Activated gamma-delta T cell treated with anti-CD3 and anti-CD28 coated beads, Interleukin-2, amount 50 U/mL, for 16 hours (primary cell): ENCODE measurements around the gene SCAPER.

Source experiments
- DNase-seq: peaks from one replicate; pipeline ENCODE4 v3.0.0-alpha.2; 2020; ENCODE audit warnings: low read depth

Gene SCAPER

DNA sequence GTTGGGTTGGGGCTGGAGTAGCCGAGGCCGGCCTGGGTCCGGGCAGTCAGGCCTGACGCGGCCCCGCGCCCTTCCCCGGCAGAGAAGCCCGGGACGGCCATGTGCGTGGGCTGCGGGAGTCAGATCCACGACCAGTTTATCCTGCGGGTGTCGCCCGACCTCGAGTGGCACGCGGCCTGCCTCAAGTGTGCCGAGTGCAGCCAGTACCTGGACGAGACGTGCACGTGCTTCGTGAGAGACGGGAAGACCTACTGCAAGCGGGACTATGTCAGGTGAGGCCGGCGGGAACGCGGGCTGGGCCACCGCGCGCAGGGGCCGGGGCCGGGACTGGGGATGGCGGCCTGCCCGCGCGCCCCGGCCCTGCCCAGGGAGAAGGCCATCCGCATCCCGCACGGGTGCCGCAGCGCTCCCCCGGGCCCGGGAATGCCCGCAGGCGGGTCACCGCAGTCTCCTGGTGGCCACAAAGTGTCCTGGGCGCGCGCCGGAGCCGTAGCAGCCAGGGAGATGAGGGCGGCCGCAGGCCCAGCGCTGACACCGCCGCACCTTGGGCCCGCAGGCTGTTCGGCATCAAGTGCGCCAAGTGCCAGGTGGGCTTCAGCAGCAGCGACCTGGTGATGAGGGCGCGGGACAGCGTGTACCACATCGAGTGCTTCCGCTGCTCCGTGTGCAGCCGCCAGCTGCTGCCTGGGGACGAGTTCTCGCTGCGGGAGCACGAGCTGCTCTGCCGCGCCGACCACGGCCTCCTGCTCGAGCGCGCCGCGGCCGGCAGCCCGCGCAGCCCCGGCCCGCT is 567.2 kb downstream of the SCAPER start:
- no peak for DNase-seq

DNA sequence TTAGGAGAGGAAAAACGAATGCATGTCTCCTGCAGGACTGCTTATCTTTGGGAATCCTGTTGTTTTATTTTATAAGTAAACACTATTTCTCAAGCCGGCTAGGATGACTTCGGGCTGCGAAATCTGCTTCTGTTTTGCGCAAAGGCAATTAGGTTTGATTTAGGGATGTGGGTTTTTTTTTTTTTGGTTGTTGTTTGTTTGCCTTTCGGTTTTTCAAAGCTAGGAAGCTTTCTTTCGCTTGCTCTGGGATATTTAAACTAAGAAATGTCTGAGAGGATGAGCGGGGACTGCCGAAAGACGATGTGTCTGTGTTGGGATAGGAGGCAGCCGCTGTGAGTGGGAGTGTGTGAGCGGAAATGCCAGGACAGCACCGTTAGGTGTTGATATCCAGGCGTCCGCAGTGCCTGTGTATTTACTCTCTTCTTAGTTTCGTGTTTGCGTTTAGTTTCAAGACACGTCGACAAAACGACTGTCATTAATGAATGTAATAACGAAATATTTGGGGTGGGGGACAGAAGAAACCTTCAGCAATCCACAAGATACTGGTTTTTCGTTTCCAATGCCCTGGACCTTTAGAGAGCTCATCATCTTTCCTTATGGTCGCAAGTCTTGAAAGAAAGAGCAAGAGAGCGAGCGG is 568.0 kb downstream of the SCAPER start:
- no peak for DNase-seq

DNA sequence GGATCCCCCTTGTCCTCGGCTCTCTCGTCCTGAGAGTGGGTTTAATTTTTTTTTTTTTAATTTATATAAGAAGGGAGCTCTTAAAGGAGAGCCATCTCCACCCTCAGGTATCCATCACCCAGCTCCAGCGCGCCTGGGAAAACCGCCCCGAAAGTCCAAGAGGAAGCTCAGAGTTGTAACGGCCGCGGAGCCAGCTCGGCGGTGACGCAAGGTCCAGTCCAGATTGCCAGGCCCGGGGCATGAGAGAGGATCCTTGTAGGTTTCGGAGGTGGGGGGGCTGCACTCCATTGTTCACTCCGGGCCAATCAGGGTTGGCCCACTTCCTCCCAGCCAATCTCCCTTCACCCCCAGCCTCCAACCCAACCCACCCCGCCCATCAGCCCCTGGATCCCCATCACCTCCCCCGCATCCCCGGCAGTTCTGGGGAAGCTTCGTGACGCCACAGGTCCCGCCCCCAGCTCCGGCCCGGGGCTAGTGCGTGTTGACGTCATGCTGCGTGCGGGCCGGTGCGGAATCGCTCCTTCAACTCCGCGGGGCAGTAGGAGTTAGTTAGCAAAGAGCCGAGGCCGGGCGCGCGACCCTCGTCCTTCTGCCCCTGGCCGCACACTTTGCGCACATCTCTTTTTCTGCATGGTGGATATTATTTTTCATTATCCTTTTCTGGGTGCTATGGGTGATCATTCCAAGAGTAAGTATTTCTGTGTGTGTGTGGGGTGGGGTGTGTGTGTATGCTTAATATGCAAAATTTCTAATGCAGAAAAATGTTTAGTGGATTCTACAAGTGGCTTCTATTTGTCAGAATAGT is 568.7 kb downstream of the SCAPER start, which contains the start of gene ISL2:
Gene ISL2 (plus strand): TSS at position 520 of the 805 bp plus-strand sequence. CDS start 111 bp downstream, at position 631.
- DNase-seq: no peak

- no peak for DNase-seq
Observed at GRCh38 chr15:76335307-76336253, 569.6 kb downstream of the SCAPER start.

DNA sequence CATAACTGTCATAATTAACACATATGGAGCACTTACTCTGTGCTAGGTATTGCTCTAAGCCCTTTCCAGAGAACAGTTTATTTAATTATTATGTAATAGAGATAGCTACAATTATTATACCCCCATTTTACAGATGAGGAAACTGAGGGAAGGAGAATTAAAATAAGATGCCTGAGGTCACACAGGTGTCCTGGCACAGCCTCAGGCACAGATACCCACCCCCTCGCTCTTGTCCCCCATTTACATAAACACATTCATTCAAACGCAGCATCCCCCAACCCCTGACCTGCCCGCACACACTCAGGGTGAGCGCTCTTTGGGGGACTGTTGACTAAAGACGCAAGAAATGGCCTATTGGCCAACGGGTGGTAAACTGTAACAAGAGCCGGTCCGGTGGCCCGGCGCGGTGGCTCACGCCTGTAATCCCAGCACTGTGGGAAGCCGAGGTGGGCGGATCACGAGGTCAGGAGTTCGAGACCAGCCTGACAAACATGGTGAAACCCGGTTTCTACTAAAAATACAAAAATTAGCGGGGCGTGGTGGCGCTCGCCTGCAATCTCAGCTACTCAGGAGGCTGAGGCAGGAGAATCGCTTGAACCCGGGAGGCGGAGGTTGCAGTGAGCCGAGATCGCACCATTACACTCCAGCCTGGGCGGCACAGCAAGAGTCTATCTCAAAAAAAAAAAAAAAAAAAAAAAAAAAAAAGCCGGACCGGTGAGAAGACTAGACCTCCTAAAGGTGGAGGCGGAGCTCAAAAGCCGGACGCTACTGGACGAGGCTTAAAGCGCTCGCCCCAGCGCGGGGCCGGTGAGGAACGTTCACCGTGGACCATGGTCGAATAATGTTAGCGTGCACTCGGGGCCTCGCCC is 570.5 kb downstream of the SCAPER start:
- no peak for DNase-seq

GRCh38 chr15:76333720-76334437 is 571.3 kb downstream of the SCAPER start:
- DNase-seq: no peak

DNA sequence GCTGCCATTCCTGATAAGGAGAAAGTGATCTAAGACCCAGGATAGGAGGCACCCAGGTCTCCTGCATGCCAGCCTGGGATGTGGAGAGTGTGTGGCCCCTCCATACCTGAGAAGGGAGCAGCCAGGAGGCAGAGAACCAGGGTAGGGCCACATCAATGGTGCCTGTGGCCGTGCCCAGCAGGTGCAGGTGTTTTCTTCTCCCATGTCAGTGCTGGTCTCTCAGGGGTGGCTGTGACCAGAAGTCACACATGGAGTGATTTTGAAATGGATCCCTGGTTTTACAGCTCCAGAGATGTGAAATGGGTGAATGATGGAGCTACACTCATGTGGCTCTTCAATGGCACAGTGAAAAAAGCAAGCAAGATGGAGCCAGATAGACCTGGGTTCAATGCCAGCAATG is 571.8 kb downstream of the SCAPER start:
- DNase-seq: no peak

GRCh38 chr15:76332796-76333195 is 572.3 kb downstream of the SCAPER start:
- DNase-seq: no peak

DNA sequence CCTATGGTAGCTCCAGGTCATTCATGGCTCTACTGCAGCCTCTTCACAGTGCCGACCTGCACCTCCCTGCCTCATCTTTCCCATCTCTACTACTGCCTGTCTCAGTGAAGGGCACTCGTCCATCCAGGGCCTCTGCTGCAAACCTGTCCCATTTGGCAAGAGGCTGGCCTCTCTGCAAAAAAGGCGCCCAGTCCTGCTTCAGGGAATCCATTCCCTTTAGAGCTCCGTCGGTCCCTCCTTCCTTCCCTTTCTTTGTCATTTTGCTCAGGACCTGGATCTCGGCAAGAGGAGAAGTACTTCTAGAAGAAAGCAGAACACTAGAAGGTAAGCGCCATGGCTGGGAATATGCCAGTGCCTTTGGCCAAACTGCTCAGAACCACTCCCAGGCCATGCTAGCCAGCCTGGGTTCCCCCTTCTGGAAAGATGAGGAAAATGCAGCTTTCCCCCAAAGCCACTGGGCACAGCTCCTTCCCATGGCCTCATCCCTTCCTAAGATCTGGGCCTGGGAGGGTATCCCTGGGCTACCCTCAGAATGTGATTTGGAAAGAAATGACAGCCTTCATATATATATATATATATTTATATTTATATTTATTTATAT is 575.0 kb downstream of the SCAPER start:
- DNase-seq: no peak

DNA sequence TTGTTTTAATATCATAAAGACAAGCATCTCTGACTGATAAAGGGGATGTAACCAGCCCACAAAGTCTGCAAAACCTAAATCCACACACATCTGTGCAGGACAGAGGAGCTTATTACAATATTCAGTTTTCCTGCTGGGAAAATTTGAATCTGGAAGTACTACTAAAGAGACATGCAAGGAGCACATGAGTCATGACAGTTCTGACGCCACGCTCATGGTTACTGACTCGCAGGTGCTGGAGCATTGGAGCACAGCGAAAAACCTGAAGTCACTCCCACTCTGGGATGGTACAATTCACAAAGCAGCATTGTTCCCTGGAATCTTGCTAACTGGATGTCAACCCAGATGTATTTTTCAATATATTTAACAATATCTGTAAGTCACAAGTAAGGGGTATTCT is 576.2 kb downstream of the SCAPER start:
- DNase-seq: no peak

DNA sequence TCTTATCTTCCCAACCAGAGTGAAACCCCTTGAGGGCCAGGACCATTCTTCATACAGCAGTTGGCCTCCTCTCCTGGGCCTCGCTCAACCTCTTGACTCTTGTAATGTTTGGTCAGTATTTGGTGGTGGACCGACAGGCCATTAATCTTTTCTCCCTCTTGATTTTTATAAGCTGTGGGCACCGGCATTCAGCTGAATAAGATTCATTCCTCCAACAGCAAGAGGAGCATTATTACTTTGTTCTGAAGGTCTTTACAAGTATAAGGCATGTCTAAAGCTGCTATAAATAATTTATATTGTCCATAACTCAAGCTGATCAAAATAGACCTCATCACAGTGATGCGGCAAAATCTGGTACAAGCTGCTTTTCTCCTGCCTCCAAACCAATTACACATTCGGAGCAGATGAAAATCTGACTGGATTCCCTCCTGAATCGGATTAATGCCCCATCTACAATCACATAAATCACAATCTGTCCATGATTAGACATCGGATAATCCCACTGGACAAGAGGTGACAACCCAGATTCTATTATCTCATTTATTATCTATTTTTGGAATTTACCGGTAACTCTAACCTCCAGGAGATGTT is 576.9 kb downstream of the SCAPER start:
- DNase-seq: no peak

DNA sequence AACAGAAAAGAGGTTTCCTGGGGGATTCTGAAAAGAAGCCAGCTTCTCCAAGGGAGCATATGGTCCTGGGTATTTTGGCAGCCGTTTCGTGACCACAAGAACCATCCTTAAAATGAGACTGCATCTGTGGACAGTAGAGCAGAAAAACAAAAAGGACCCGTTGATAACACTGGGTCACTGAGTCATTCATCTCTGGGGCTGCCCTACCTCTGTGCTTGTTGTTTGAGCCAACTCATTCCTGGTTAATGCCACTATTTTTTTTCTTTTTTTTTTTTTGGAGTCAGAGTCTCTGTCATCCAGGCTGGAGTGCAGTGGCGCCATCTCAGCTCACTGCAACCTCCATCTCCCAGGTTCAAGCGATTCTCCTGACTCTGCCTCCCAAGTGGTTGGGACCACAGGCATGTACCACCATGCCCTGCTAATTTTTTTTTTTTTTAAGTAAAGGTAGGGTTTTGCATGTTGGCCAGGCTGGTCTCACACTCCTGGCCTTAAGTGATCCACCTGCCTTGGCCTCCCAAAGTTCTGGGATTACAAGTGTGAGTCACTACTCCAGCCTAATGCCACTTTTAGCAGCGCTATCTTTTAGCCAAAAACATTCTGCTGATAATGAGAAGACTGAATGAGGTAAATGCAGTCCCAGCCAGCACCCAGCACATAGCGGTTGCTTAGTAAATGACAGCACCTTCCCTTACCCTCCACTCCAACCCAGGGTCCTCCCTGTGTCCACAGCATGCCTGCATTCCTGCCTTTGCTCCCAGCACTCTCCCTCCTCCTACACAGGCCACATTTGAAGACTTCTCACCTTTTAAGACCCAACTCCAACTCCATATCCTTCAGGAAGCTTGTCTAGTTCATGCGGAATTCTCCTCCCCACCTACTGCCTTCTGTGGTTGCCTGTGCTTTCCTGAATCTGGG is 577.7 kb downstream of the SCAPER start:
- DNase-seq: no peak

GRCh38 chr15:76325704-76326103 is 579.4 kb downstream of the SCAPER start:
- DNase-seq: no peak

DNA sequence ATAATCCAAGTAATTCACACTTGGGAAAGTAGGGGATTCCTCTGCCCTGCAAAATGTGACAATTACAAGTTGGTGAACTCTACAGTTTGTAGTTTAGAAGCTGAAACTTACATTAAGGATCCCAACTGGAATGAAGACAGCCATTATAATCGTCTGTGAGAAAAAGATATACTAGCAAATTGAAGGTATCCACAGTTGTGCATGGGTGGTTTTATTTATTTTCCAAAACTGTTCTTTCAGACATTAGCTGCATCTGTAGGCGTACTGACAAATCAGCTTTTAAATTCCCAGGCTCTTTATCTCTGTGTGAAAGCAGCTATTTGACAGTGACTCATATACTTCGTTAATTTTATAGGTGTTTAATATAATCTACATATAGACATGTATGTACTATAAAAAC is 581.1 kb downstream of the SCAPER start:
- DNase-seq: no peak

GRCh38 chr15:76321602-76322001 is 583.5 kb downstream of the SCAPER start:
- DNase-seq: no peak

DNA sequence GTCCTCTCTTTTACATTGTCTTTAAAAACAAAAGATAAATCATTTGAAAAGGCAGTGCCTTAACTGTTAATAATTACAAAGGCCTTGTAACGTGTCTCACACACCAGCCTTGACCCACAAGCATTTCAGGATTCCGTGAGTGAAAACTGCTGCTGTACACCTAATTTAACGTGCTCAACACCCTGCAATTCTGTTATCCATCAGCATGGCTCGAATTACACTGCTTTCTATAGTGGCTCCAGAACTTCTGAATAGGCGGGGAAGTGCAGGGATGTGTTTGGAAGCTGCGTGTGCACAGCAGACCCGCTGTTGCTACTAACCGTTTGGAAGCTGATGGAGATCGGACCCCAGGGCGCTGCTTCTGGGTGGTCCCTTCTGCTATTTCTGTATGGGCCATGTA is 584.0 kb downstream of the SCAPER start:
- no peak for DNase-seq

GRCh38 chr15:76320012-76320411 is 585.1 kb downstream of the SCAPER start:
- DNase-seq: no peak

GRCh38 chr15:76313731-76314130 is 591.4 kb downstream of the SCAPER start:
- no peak for DNase-seq
